Neutrophil (primary cell): ENCODE data around the gene IL23R.

Experiments
- H3K27ac ChIP-seq: fragments of 200-600 bp; sonication (generic); 2 replicates; pipeline ENCODE4 v1.5.1; 2016; ENCODE audit warnings: mild to moderate bottlenecking, moderate library complexity
- H3K27me3 ChIP-seq: fragments of 200-600 bp; sonication (generic); 2 replicates; pipeline ENCODE4 v1.6.0; 2016; ENCODE audit warnings: mild to moderate bottlenecking
- H3K36me3 ChIP-seq: fragments of 200-600 bp; sonication (generic); 2 replicates; pipeline ENCODE4 v1.5.1; 2017
- H3K4me1 ChIP-seq, 2 experiments: fragments of 200-600 bp in 1 of 2; sonication (generic) in 1 of 2; 1 replicate in 1 of 2; 2 replicates in 1 of 2; pipeline versions ENCODE4 v1.5.1 to v1.6.1; 2013 to 2016; ENCODE audit warnings: low read depth in 1 of 2, low read length in 1 of 2, mild to moderate bottlenecking in 1 of 2, moderate library complexity in 1 of 2; ENCODE audit not compliant: control insufficient read depth in 1 of 2, insufficient read depth in 1 of 2
- H3K4me3 ChIP-seq, 2 experiments: fragments of 200-600 bp in 1 of 2; sonication (generic) in 1 of 2; 1 replicate in 1 of 2; 2 replicates in 1 of 2; pipeline ENCODE4 v1.5.1; 2013 to 2016; ENCODE audit warnings: low read depth in 1 of 2, low read length in 1 of 2, mild to moderate bottlenecking in 1 of 2, moderate library complexity in 1 of 2
- H3K9me3 ChIP-seq: fragments of 200-600 bp; sonication (generic); 2 replicates; pipeline ENCODE4 v1.5.1; 2016
- CTCF ChIP-seq: fragments of 200-600 bp; sonication (generic); IDR thresholded peaks from 2 replicates; pipeline ENCODE4 v1.5.1; 2016; ENCODE audit warnings: antibody characterized with exemption

Gene IL23R

GRCh38 chr1:67192902-67193301, 26.6 kb downstream of the IL23R start:
- Histone ChIP-seq H3K27ac (no peak overlapping the region), H3K27me3 (no peaks in the 10 kb centered on the region), H3K36me3 (no peaks in the 10 kb centered on the region), H3K4me1 (no peaks in the 10 kb centered on the region), H3K9me3 (no peaks in the 10 kb centered on the region), H3K4me3 (no peak overlapping the region)
- no peak for TF ChIP-seq CTCF

- no peak for TF ChIP-seq CTCF
- Histone ChIP-seq H3K4me3 (no peak overlapping the region), H3K27ac (no peak overlapping the region), H3K36me3 (no peaks in the 10 kb centered on the region), H3K27me3 (no peaks in the 10 kb centered on the region), H3K9me3 (no peaks in the 10 kb centered on the region), H3K4me1 (no peaks in the 10 kb centered on the region)
These were observed 27.4 kb downstream of the IL23R start for GRCh38 chr1:67193704-67194103.

GRCh38 chr1:67194209-67194863, 28.1 kb downstream of the IL23R start:
- Histone ChIP-seq H3K4me3 (no peak overlapping the region), H3K27me3 (no peaks in the 10 kb centered on the region), H3K4me1 (no peaks in the 10 kb centered on the region), H3K36me3 (no peaks in the 10 kb centered on the region), H3K27ac (no peak overlapping the region), H3K9me3 (no peaks in the 10 kb centered on the region)
- TF ChIP-seq CTCF: no peak

- no peaks in the 10 kb centered on the region for H3K27me3 ChIP-seq
- no peak overlapping the region for H3K4me3 ChIP-seq
- H3K27ac ChIP-seq: no peak overlapping the region
- H3K9me3 ChIP-seq: no peaks in the 10 kb centered on the region
- no peaks in the 10 kb centered on the region for H3K36me3 ChIP-seq
- TF ChIP-seq CTCF: no peak
- no peaks in the 10 kb centered on the region for H3K4me1 ChIP-seq
These were observed 34.5 kb downstream of the IL23R start for GRCh38 chr1:67200755-67201154.

- TF ChIP-seq CTCF: no peak
- no peak overlapping the region for H3K4me3 ChIP-seq
- no peaks in the 10 kb centered on the region for H3K36me3 ChIP-seq
- H3K27ac ChIP-seq: no peak overlapping the region
- H3K4me1 ChIP-seq: no peaks in the 10 kb centered on the region
- H3K9me3 ChIP-seq: no peaks in the 10 kb centered on the region
- H3K27me3 ChIP-seq: no peaks in the 10 kb centered on the region
These were observed 35.6 kb downstream of the IL23R start for GRCh38 chr1:67201891-67202290.
